Subcutaneous adipose tissue (tissue), 4 donors: Measurements from ENCODE around the gene CCDC200. TPM values are rescaled to one million over a fixed set of nuclear protein-coding genes. Genes with fewer than 3 reads are reported as not detected.

Source experiments
- small RNA-seq: library from RNA; depleted of rRNA; stranded (forward); fragments of <200 nt; gene quantifications from one replicate; pipeline ENCODE3, GENCODE V24; 2016
- total RNA-seq, 4 donors: library from RNA; depleted of rRNA; stranded (reverse); fragments of >200 nt; gene quantifications; one replicate each; pipeline ENCODE4 v1.1.0, GENCODE V29; 2016
- TF ChIP-seq, protein P1 (sequence below): fragments of 450-650 bp; IDR thresholded peaks from one replicate; pipeline ENCODE4 v1.5.1; 2016; ENCODE audit warnings: low read depth, mild to moderate bottlenecking, control low read depth, antibody characterized with exemption, moderate library complexity

The CCDC200 gene
- total RNA-seq, 4 donors from 2014 or later = not detected

DNA sequence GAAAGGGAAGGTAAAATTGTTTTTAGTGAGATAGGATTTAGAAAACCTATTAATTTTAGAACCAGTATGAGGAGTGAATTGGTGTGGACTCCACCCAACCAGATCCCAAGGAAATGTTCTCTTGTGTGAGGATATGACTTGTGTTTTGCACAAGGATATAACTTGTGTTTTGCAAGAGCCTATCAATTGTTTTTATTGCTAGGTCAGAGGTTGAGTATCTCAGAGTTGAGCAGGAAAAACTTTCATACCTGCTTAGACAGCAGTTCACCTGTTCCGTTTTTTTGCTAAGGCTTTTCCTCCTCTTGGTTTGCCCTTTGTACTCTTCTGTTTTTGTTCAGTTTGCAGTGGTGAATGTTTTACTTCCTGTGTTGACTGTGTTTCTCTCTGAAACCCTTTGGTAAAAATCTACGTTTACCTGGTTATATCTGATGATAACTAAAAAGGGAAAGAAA is 52.3 kb downstream of the CCDC200 start:
- TF ChIP-seq, protein P1, sequence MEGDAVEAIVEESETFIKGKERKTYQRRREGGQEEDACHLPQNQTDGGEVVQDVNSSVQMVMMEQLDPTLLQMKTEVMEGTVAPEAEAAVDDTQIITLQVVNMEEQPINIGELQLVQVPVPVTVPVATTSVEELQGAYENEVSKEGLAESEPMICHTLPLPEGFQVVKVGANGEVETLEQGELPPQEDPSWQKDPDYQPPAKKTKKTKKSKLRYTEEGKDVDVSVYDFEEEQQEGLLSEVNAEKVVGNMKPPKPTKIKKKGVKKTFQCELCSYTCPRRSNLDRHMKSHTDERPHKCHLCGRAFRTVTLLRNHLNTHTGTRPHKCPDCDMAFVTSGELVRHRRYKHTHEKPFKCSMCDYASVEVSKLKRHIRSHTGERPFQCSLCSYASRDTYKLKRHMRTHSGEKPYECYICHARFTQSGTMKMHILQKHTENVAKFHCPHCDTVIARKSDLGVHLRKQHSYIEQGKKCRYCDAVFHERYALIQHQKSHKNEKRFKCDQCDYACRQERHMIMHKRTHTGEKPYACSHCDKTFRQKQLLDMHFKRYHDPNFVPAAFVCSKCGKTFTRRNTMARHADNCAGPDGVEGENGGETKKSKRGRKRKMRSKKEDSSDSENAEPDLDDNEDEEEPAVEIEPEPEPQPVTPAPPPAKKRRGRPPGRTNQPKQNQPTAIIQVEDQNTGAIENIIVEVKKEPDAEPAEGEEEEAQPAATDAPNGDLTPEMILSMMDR = no peak

DNA sequence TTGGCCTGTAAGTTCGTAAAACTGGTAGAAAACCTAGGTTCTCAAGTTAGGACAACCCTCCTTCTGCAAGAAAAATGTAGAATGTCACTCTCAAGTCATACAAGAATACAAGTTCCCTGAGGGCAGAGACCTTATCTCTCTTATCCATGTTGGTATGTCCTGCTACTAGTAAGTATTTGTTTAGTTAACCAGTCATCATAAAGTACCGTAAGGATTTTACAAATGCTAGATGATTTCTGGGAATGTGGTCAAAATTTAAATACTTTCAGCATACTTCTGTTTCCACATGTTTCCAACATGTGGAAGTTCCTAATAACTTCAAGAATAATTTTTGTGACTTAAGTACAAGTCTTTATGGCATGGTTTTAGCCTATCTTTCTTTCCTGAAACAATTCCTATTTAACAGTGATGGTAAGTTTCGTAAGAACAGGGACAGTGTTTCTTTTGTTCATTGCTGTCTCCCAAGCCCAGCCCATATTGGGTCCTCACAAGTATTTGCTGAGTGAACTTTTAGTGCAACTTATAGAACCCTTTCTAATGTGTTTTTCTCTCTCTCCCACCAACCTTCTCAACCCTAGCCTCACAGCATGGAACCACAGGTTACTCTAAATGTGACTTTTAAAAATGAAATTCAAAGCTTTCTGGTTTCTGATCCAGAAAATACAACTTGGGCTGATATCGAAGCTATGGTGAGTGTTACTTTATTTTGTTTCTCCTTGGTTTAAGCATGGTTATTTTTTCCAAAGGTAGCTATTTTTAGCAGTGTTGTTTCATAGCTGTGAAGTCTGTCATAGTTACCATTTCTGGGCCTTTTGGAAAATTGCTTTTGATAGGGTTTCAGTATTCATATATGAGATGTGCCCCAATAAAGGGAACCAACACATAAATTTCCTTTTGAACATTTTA is 53.0 kb downstream of the CCDC200 start:
- TF ChIP-seq, protein P1 = no peak

- TF ChIP-seq, protein P1 = no peak
These were observed 56.6 kb downstream of the CCDC200 start for GRCh38 chr17:43171586-43172487.

Small RNA genes lying within 50 kb of the gene (small RNA-seq; reads per million reads assigned to genes)
- gene RF00004 (not detected), gene RNU2-1 (not detected)

Other genes starting within 250 kb of the CCDC200 start
- gene PTGES3L, start 248.5 kb downstream of the CCDC200 start, total RNA-seq = not detected
- gene RUNDC1, start 248.1 kb downstream of the CCDC200 start, total RNA-seq = 10 to 100 TPM in 3 of 4 donors, 1 to 10 TPM in 1; 7.2 to 12.1 (median 10.5) TPM
- gene RPL27, start 230.2 kb downstream of the CCDC200 start, total RNA-seq = 1,000 to 10,000 TPM in 3 of 4 donors, 100 to 1,000 TPM in 1; 912 to 2,032 (median 1,085) TPM
- 10 to 100 TPM; 20.7 to 44.1 (median 24.8) TPM for gene IFI35, start 221.8 kb downstream of the CCDC200 start, total RNA-seq
- gene VAT1, start 206.2 kb downstream of the CCDC200 start, total RNA-seq = 100 to 1,000 TPM; 134 to 420 (median 367) TPM
- gene RND2, start 203.4 kb downstream of the CCDC200 start, total RNA-seq = under 1 TPM; 0.17 to 0.49 (median 0.30) TPM
- 10 to 100 TPM in 1 of 4 donors, 1 to 10 TPM in 3; 2.4 to 10.9 (median 5.5) TPM for gene BRCA1, start 103.3 kb downstream of the CCDC200 start, total RNA-seq
- 10 to 100 TPM; 66.4 to 92.0 (median 86.2) TPM for gene NBR1, start 57.4 kb downstream of the CCDC200 start, total RNA-seq
- gene TMEM106A, start 16.7 kb downstream of the CCDC200 start, total RNA-seq = 10 to 100 TPM; 12.6 to 19.6 (median 14.8) TPM
- not detected for gene RNU2-1, start 5.4 kb upstream of the CCDC200 start, total RNA-seq
- 10 to 100 TPM in 2 of 4 donors, 1 to 10 TPM in 2; 6.1 to 23.5 (median 9.9) TPM for gene ARL4D, start 170.4 kb upstream of the CCDC200 start, total RNA-seq